ENCODE measurements around the gene ZNF385D.

Gene ZNF385D

DNA sequence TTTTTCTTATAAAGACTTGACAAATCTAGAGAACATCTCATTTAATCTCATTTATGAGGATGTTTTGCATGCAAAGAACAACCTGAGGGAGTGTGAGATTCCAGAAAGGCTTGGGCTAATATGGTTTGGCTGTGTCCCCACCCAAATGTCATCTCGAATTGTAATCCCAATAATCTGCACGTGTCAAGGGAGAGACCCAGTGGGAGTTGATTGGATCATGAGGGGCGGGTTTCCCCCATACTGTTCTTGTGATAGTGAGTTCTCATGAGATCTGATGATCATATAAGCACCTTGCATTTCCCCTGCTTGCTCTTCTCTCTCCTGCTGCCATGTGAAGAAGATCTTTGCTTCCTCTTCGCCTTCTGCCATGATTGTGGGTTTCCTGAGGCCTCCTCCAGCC is 103.0 kb downstream of the ZNF385D start:
- no peak overlapping the region for H3K4me3 ChIP-seq (ENCODE audit: low read depth, low read length)

GRCh38 chr3:21645121-21645897 is 105.7 kb downstream of the ZNF385D start:
- Histone ChIP-seq H3K4me3 (ENCODE audit: low read depth, low read length) (no peak overlapping the region), H3K36me3 (ENCODE audit: control insufficient read depth in 1 of 2, insufficient read depth in 2 of 2, low read length in 2 of 2) (no peaks in the 10 kb centered on the region), H4K91ac (ENCODE audit: low read depth, low read length) (no peak overlapping the region), H3K27me3 (ENCODE audit: insufficient read depth, low read length) (no peaks in the 10 kb centered on the region), H2BK12ac (ENCODE audit: low read length) (no peak overlapping the region), H3K27ac (ENCODE audit: low read depth, low read length) (no peak overlapping the region), H3K4me1 (ENCODE audit: control insufficient read depth in 1 of 2, insufficient read depth in 2 of 2, low read length in 2 of 2) (no peaks in the 10 kb centered on the region), H2BK120ac (ENCODE audit: insufficient read depth, low read length, poor library complexity) (no peak overlapping the region), H2AFZ (ENCODE audit: insufficient read depth, low read length, poor library complexity) (no peak overlapping the region), H3K9me3 (ENCODE audit: insufficient read depth, low read depth, low read length) (no peaks in the 10 kb centered on the region), H3K14ac (ENCODE audit: low read length) (no peak overlapping the region), H4K8ac (ENCODE audit: low read depth, low read length) (no peak overlapping the region), H3K18ac (ENCODE audit: low read length) (no peak overlapping the region), H3K23ac (ENCODE audit: low read length) (no peak overlapping the region), H3K4ac (ENCODE audit: low read depth, low read length) (no peak overlapping the region), H3K79me1 (ENCODE audit: low read length) (no peaks in the 10 kb centered on the region), H3K4me2 (ENCODE audit: low read length) (no peak overlapping the region), H4K12ac (ENCODE audit: low read depth, low read length) (no peak overlapping the region), H3K79me2 (ENCODE audit: control insufficient read depth, insufficient read depth, low read length, poor library complexity) (no peaks in the 10 kb centered on the region), H2BK5ac (ENCODE audit: low read depth, low read length, poor library complexity) (no peak overlapping the region), H3K9ac (ENCODE audit: low read length) (no peak overlapping the region), H2AK5ac (ENCODE audit: low read length) (no peak overlapping the region)
- no peak for DNase-seq
- WGBS (ENCODE audit: extremely low coverage, insufficient coverage, insufficient read length), result no CpG with 5 or more reads among the region's 4 CpGs

More for the DNA sequence above, 103.0 kb downstream of the ZNF385D start:
- H3K9ac ChIP-seq (ENCODE audit: low read length), result no peak overlapping the region
- H3K79me1 ChIP-seq (ENCODE audit: low read length), result no peaks in the 10 kb centered on the region
- H3K27ac ChIP-seq (ENCODE audit: low read depth, low read length), result no peak overlapping the region
- no peak overlapping the region for H2AFZ ChIP-seq (ENCODE audit: insufficient read depth, low read length, poor library complexity)
- no peak overlapping the region for H2BK5ac ChIP-seq (ENCODE audit: low read depth, low read length, poor library complexity)
- no peaks in the 10 kb centered on the region for H3K27me3 ChIP-seq (ENCODE audit: insufficient read depth, low read length)
- H4K91ac ChIP-seq (ENCODE audit: low read depth, low read length), result no peak overlapping the region
- H3K23ac ChIP-seq (ENCODE audit: low read length), result no peak overlapping the region
- no peaks in the 10 kb centered on the region for H3K36me3 ChIP-seq (ENCODE audit: control insufficient read depth in 1 of 2, insufficient read depth in 2 of 2, low read length in 2 of 2)
- no peak overlapping the region for H4K12ac ChIP-seq (ENCODE audit: low read depth, low read length)
- no peak overlapping the region for H4K8ac ChIP-seq (ENCODE audit: low read depth, low read length)
- DNase-seq, result no peak
- no peak overlapping the region for H2AK5ac ChIP-seq (ENCODE audit: low read length)
- WGBS (ENCODE audit: extremely low coverage, insufficient coverage, insufficient read length), result no CpG with 5 or more reads among the region's 4 CpGs
- no peaks in the 10 kb centered on the region for H3K4me1 ChIP-seq (ENCODE audit: control insufficient read depth in 1 of 2, insufficient read depth in 2 of 2, low read length in 2 of 2)
- H3K4me2 ChIP-seq (ENCODE audit: low read length), result no peak overlapping the region
- no peaks in the 10 kb centered on the region for H3K79me2 ChIP-seq (ENCODE audit: control insufficient read depth, insufficient read depth, low read length, poor library complexity)
- H3K18ac ChIP-seq (ENCODE audit: low read length), result no peak overlapping the region
- no peak overlapping the region for H3K14ac ChIP-seq (ENCODE audit: low read length)
- H2BK12ac ChIP-seq (ENCODE audit: low read length), result no peak overlapping the region
- no peak overlapping the region for H2BK120ac ChIP-seq (ENCODE audit: insufficient read depth, low read length, poor library complexity)
- H3K4ac ChIP-seq (ENCODE audit: low read depth, low read length), result no peak overlapping the region
- no peaks in the 10 kb centered on the region for H3K9me3 ChIP-seq (ENCODE audit: insufficient read depth, low read depth, low read length)

- H2AK5ac ChIP-seq (ENCODE audit: low read length), result no peak overlapping the region
- no peak for DNase-seq
- H2BK12ac ChIP-seq (ENCODE audit: low read length), result no peak overlapping the region
- H3K4me3 ChIP-seq (ENCODE audit: low read depth, low read length), result peak overlapping the region; percentile 50
- no peak overlapping the region for H3K4me2 ChIP-seq (ENCODE audit: low read length)
- H2AFZ ChIP-seq (ENCODE audit: insufficient read depth, low read length, poor library complexity), result no peak overlapping the region
- no peaks in the 10 kb centered on the region for H3K4me1 ChIP-seq (ENCODE audit: control insufficient read depth in 1 of 2, insufficient read depth in 2 of 2, low read length in 2 of 2)
- H4K12ac ChIP-seq (ENCODE audit: low read depth, low read length), result no peak overlapping the region
- H3K4ac ChIP-seq (ENCODE audit: low read depth, low read length), result no peak overlapping the region
- no peaks in the 10 kb centered on the region for H3K79me2 ChIP-seq (ENCODE audit: control insufficient read depth, insufficient read depth, low read length, poor library complexity)
- WGBS (ENCODE audit: extremely low coverage, insufficient coverage, insufficient read length), result no CpG with 5 or more reads among the region's 2 CpGs
- H3K36me3 ChIP-seq (ENCODE audit: control insufficient read depth in 1 of 2, insufficient read depth in 2 of 2, low read length in 2 of 2), result no peaks in the 10 kb centered on the region
- no peak overlapping the region for H3K23ac ChIP-seq (ENCODE audit: low read length)
- no peaks in the 10 kb centered on the region for H3K9me3 ChIP-seq (ENCODE audit: insufficient read depth, low read depth, low read length)
- no peak overlapping the region for H3K18ac ChIP-seq (ENCODE audit: low read length)
- H4K91ac ChIP-seq (ENCODE audit: low read depth, low read length), result no peak overlapping the region
- H4K8ac ChIP-seq (ENCODE audit: low read depth, low read length), result no peak overlapping the region
- H3K9ac ChIP-seq (ENCODE audit: low read length), result no peak overlapping the region
- no peak overlapping the region for H3K14ac ChIP-seq (ENCODE audit: low read length)
- H2BK5ac ChIP-seq (ENCODE audit: low read depth, low read length, poor library complexity), result no peak overlapping the region
- no peak overlapping the region for H2BK120ac ChIP-seq (ENCODE audit: insufficient read depth, low read length, poor library complexity)
- no peaks in the 10 kb centered on the region for H3K27me3 ChIP-seq (ENCODE audit: insufficient read depth, low read length)
- no peaks in the 10 kb centered on the region for H3K79me1 ChIP-seq (ENCODE audit: low read length)
- H3K27ac ChIP-seq (ENCODE audit: low read depth, low read length), result no peak overlapping the region
These were observed 106.7 kb downstream of the ZNF385D start for GRCh38 chr3:21644268-21644667.

DNA sequence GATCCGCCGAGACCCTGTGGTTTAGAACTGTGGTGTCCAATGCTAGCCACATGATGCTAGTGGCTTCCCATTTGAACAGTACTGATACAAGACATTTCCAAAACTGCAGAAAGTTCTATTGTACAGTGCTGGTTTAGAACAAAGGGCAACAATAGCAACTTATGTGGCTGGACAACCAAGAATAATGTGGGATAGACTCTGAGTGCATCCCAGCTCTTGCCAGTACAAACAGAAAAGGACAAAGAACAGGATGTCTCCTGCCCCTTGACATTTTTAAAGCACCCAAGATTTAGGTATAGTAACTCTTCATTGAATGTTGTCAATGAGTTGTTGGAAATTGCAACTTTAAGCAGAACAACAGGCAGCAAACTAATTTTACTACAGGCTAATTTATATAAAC is 107.3 kb downstream of the ZNF385D start:
- H4K8ac ChIP-seq (ENCODE audit: low read depth, low read length), result no peak overlapping the region
- H3K18ac ChIP-seq (ENCODE audit: low read length), result no peak overlapping the region
- no peak overlapping the region for H4K12ac ChIP-seq (ENCODE audit: low read depth, low read length)
- no peak overlapping the region for H3K4ac ChIP-seq (ENCODE audit: low read depth, low read length)
- DNase-seq, result no peak
- no peak overlapping the region for H2BK12ac ChIP-seq (ENCODE audit: low read length)
- H3K27me3 ChIP-seq (ENCODE audit: insufficient read depth, low read length), result no peaks in the 10 kb centered on the region
- H2BK120ac ChIP-seq (ENCODE audit: insufficient read depth, low read length, poor library complexity), result no peak overlapping the region
- no peaks in the 10 kb centered on the region for H3K79me2 ChIP-seq (ENCODE audit: control insufficient read depth, insufficient read depth, low read length, poor library complexity)
- no peaks in the 10 kb centered on the region for H3K4me1 ChIP-seq (ENCODE audit: control insufficient read depth in 1 of 2, insufficient read depth in 2 of 2, low read length in 2 of 2)
- no peak overlapping the region for H3K23ac ChIP-seq (ENCODE audit: low read length)
- WGBS (ENCODE audit: extremely low coverage, insufficient coverage, insufficient read length), result no CpG with 5 or more reads among the region's 2 CpGs
- no peak overlapping the region for H3K27ac ChIP-seq (ENCODE audit: low read depth, low read length)
- H3K9ac ChIP-seq (ENCODE audit: low read length), result no peak overlapping the region
- no peaks in the 10 kb centered on the region for H3K79me1 ChIP-seq (ENCODE audit: low read length)
- no peak overlapping the region for H3K4me2 ChIP-seq (ENCODE audit: low read length)
- H4K91ac ChIP-seq (ENCODE audit: low read depth, low read length), result no peak overlapping the region
- no peaks in the 10 kb centered on the region for H3K9me3 ChIP-seq (ENCODE audit: insufficient read depth, low read depth, low read length)
- no peaks in the 10 kb centered on the region for H3K36me3 ChIP-seq (ENCODE audit: control insufficient read depth in 1 of 2, insufficient read depth in 2 of 2, low read length in 2 of 2)
- no peak overlapping the region for H2BK5ac ChIP-seq (ENCODE audit: low read depth, low read length, poor library complexity)
- H3K4me3 ChIP-seq (ENCODE audit: low read depth, low read length), result no peak overlapping the region
- no peak overlapping the region for H3K14ac ChIP-seq (ENCODE audit: low read length)
- no peak overlapping the region for H2AK5ac ChIP-seq (ENCODE audit: low read length)
- H2AFZ ChIP-seq (ENCODE audit: insufficient read depth, low read length, poor library complexity), result no peak overlapping the region
